PFSK-1 (cell line): ENCODE measurements around the gene SAA2.

Source experiments
- FOXP2 ChIP-seq: optimal IDR thresholded peaks from 2 replicates; pipeline ENCODE3; 2011; ENCODE audit warnings: borderline replicate concordance, control low read depth, inconsistent platforms; ENCODE audit not compliant: insufficient read depth; ENCODE audit errors: extremely low read length, extremely low read depth
- POLR2AphosphoS5 ChIP-seq: IDR thresholded peaks from 2 replicates; pipeline ENCODE4 v1.6.1; 2012; ENCODE audit warnings: low read depth, mild to moderate bottlenecking, control low read depth, low read length, moderate library complexity
- REST ChIP-seq, 2 experiments: IDR thresholded peaks; 2 replicates each; pipeline versions ENCODE4 v1.6.1 to v1.8.0; 2011 to 2012; ENCODE audit warnings: low read depth in 2 of 2, low read length in 2 of 2, control low read depth in 1 of 2, inconsistent platforms in 1 of 2, mild to moderate bottlenecking in 1 of 2, moderate library complexity in 1 of 2; ENCODE audit not compliant: insufficient read depth in 1 of 2
- SIN3A ChIP-seq: IDR thresholded peaks from 2 replicates; pipeline ENCODE4 v1.6.1; 2012; ENCODE audit warnings: mild to moderate bottlenecking, low read length, moderate library complexity, borderline replicate concordance; ENCODE audit not compliant: insufficient read depth
- TAF1 ChIP-seq: IDR thresholded peaks from 2 replicates; pipeline ENCODE4 v1.6.1; 2012; ENCODE audit warnings: low read length, control low read depth, borderline replicate concordance; ENCODE audit not compliant: insufficient read depth

Gene SAA2

GRCh38 chr11:18259259-18259658 is 10.8 kb upstream of the SAA2 start:
- TF ChIP-seq POLR2AphosphoS5 (no peak), TAF1 (no peak), REST (IDR thresholded peaks at IDR 0.05; ENCODE audit: insufficient read depth in 1 of 2, low read depth in 2 of 2, low read length in 2 of 2) (no peak), SIN3A (no peak), FOXP2 (no peak)

- TF ChIP-seq POLR2AphosphoS5 (no peak), TAF1 (no peak), REST (IDR thresholded peaks at IDR 0.05; ENCODE audit: insufficient read depth in 1 of 2, low read depth in 2 of 2, low read length in 2 of 2) (no peak), FOXP2 (no peak), SIN3A (no peak)
Measured at GRCh38 chr11:18254781-18255361, 6.4 kb upstream of the SAA2 start.

GRCh38 chr11:18253778-18254338 is 5.4 kb upstream of the SAA2 start:
- TF ChIP-seq TAF1 (no peak), SIN3A (no peak), POLR2AphosphoS5 (no peak), REST (IDR thresholded peaks at IDR 0.05; ENCODE audit: insufficient read depth in 1 of 2, low read depth in 2 of 2, low read length in 2 of 2) (no peak), FOXP2 (no peak)

GRCh38 chr11:18253233-18253632 is 4.8 kb upstream of the SAA2 start:
- TF ChIP-seq SIN3A (no peak), FOXP2 (no peak), POLR2AphosphoS5 (no peak), TAF1 (no peak), REST (IDR thresholded peaks at IDR 0.05; ENCODE audit: insufficient read depth in 1 of 2, low read depth in 2 of 2, low read length in 2 of 2) (no peak)

- TF ChIP-seq SIN3A (no peak), POLR2AphosphoS5 (no peak), REST (IDR thresholded peaks at IDR 0.05; ENCODE audit: insufficient read depth in 1 of 2, low read depth in 2 of 2, low read length in 2 of 2) (no peak), FOXP2 (no peak)
Measured at GRCh38 chr11:18245396-18245795, 3.1 kb downstream of the SAA2 start.
